Measurements from ENCODE around the gene CFAP65. TPM values are rescaled to one million over a fixed set of nuclear protein-coding genes. Genes with fewer than 3 reads are reported as not detected.

CFAP65 gene
- total and polyA plus RNA-seq, 2 of the 13 experiments (the other 11 are each of a cell fraction or from before 2014, with no cell fraction given) = 0.05 TPM; not detected in 1

DNA sequence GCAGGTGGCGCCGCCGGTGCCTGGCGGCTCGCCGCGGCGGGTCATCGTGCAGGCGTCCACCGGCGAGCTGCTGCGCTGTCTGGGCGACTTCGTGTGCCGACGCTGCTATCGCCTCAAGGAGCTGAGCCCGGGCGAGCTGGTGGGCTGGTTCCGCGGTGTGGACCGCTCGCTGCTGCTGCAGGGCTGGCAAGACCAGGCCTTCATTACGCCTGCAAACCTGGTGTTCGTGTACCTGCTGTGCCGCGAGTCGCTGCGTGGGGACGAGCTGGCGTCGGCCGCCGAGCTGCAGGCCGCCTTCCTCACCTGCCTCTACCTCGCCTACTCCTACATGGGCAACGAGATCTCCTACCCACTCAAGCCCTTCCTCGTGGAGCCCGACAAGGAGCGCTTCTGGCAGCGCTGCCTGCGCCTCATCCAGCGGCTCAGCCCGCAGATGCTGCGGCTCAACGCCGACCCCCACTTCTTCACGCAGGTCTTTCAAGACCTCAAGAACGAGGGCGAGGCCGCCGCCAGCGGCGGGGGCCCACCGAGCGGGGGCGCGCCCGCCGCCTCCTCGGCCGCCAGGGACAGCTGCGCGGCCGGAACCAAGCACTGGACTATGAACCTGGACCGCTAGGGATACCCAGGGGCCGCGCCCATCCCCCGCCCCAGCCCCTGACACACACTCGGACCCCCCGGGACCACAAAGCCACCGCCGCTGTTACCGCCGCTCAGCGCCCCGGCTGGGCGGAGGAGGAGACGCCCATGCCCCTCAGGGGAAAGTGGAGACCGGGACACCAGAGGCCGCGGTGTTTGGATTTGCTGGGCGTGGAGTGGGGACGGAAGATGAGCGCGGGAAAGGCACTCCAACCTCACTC is 80.8 kb downstream of the CFAP65 start:
- Histone ChIP-seq H3K79me2 (ENCODE audit: insufficient read depth, low read length) (no peaks in the 10 kb centered on the region), H3K9ac (ENCODE audit: insufficient read depth, low read depth, low read length) (no peak overlapping the region), H3K4me2 (ENCODE audit: low read depth, low read length) (peak overlapping the region; percentile 79), H3K9me3 (ENCODE audit: low read length) (no peaks in the 10 kb centered on the region), H3K4me3 (replicated peaks in 1 of 3; ENCODE audit: insufficient read depth in 1 of 3, low read depth in 2 of 3, low read length in 3 of 3) (peak overlapping the region in 2 of 3 experiments; percentile 17 to 67; a peak in 2 of 6 replicates), H3K27me3 (ENCODE audit: control insufficient read depth in 1 of 2, insufficient read depth in 2 of 2, low read length in 2 of 2) (peaks cover 11 to 73% of the 10 kb centered on the region in 2 experiments), H3K36me3 (replicated peaks in 1 of 2; ENCODE audit: control insufficient read depth in 1 of 2, insufficient read depth in 2 of 2, low read length in 2 of 2) (no peaks in the 10 kb centered on the region), H4K20me1 (ENCODE audit: insufficient read depth, low read length) (peaks cover 17% of the 10 kb centered on the region; the same call in 1 of the 2 replicates), H3K4me1 (ENCODE audit: insufficient read depth, low read length) (peaks cover 33% of the 10 kb centered on the region), H2AFZ (ENCODE audit: low read length) (no peak overlapping the region), H3K27ac (ENCODE audit: extremely low read length, insufficient read depth, low read length) (no peak overlapping the region)
- 23% methylated on average over 48 of the region's 87 CpGs for WGBS (ENCODE audit: low lambda C conversion rate)
- ChIA-PET CTCF (ENCODE audit: low intra/inter-chr PET ratio, low total read pairs) (no interaction called here), POLR2A (no interaction called here)
- BruUV-seq (replicated peaks) = no TSS peak
- intact Hi-C loops (cut with micrococcal nuclease; ENCODE audit: unreplicated experiment) (no loop called here), in situ Hi-C loops (cut with HindIII; ENCODE audit: extremely low pct_ligation_motif_present, low pct_unique_long_range_greater_than_20kb) (no loop called here)
- no peak for DNase-seq (ENCODE audit: low spot score)
- no peak for FAIRE-seq
- ATAC-seq = no peak
- TF ChIP-seq ZNF777 (CRISPR knock-in tag; IDR thresholded peaks at IDR 0.05) (0 out of 2 replicates have a peak, but pooled peaks have one; percentile 9), YY1 (IDR thresholded peaks at IDR 0.05; ENCODE audit: insufficient read depth, insufficient replicate concordance, low read depth, low read length) (peak; percentile 6), MXI1 (IDR thresholded peaks at IDR 0.05; ENCODE audit: borderline replicate concordance, low read depth, low read length) (no peak), HNRNPH1 (optimal IDR thresholded peaks at IDR 0.05; ENCODE audit: low read depth, low read length) (no peak), CAMTA2 (CRISPR knock-in tag; IDR thresholded peaks at IDR 0.05; ENCODE audit: borderline replicate concordance) (0 out of 2 replicates have a peak, but pooled peaks have one; percentile 24), HNF4G (IDR thresholded peaks at IDR 0.05; ENCODE audit: borderline replicate concordance, low read depth, low read length) (peak; percentile 20; the same call in 1 of the 2 replicates), HNF4G (CRISPR knock-in tag; IDR thresholded peaks at IDR 0.05; ENCODE audit: borderline replicate concordance, low read depth) (no peak), NR2F2 (IDR thresholded peaks at IDR 0.05; ENCODE audit: borderline replicate concordance, low read depth) (no peak), SMC3 (IDR thresholded peaks at IDR 0.05; ENCODE audit: low read length) (no peak), ZIK1 (CRISPR knock-in tag; IDR thresholded peaks at IDR 0.05; ENCODE audit: borderline replicate concordance, low read depth) (no peak), ZNF264 (CRISPR knock-in tag; IDR thresholded peaks at IDR 0.05) (no peak), DR1 (CRISPR knock-in tag; IDR thresholded peaks at IDR 0.05) (no peak), DNMT1 (CRISPR knock-in tag; IDR thresholded peaks at IDR 0.05) (0 out of 2 replicates have a peak, but pooled peaks have one; percentile 65), RBM22 (optimal IDR thresholded peaks at IDR 0.05; ENCODE audit: low read length) (no peak), GPN1 (CRISPR knock-in tag; IDR thresholded peaks at IDR 0.05; ENCODE audit: borderline replicate concordance) (no peak)
- TF ChIP-seq, protein P1, sequence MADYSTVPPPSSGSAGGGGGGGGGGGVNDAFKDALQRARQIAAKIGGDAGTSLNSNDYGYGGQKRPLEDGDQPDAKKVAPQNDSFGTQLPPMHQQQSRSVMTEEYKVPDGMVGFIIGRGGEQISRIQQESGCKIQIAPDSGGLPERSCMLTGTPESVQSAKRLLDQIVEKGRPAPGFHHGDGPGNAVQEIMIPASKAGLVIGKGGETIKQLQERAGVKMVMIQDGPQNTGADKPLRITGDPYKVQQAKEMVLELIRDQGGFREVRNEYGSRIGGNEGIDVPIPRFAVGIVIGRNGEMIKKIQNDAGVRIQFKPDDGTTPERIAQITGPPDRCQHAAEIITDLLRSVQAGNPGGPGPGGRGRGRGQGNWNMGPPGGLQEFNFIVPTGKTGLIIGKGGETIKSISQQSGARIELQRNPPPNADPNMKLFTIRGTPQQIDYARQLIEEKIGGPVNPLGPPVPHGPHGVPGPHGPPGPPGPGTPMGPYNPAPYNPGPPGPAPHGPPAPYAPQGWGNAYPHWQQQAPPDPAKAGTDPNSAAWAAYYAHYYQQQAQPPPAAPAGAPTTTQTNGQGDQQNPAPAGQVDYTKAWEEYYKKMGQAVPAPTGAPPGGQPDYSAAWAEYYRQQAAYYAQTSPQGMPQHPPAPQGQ (CRISPR knock-in tag; IDR thresholded peaks at IDR 0.05; ENCODE audit: borderline replicate concordance) = no peak
- TF ChIP-seq, protein P2, sequence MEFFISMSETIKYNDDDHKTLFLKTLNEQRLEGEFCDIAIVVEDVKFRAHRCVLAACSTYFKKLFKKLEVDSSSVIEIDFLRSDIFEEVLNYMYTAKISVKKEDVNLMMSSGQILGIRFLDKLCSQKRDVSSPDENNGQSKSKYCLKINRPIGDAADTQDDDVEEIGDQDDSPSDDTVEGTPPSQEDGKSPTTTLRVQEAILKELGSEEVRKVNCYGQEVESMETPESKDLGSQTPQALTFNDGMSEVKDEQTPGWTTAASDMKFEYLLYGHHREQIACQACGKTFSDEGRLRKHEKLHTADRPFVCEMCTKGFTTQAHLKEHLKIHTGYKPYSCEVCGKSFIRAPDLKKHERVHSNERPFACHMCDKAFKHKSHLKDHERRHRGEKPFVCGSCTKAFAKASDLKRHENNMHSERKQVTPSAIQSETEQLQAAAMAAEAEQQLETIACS (CRISPR knock-in tag; IDR thresholded peaks at IDR 0.05) = no peak
- TF ChIP-seq, protein P3, sequence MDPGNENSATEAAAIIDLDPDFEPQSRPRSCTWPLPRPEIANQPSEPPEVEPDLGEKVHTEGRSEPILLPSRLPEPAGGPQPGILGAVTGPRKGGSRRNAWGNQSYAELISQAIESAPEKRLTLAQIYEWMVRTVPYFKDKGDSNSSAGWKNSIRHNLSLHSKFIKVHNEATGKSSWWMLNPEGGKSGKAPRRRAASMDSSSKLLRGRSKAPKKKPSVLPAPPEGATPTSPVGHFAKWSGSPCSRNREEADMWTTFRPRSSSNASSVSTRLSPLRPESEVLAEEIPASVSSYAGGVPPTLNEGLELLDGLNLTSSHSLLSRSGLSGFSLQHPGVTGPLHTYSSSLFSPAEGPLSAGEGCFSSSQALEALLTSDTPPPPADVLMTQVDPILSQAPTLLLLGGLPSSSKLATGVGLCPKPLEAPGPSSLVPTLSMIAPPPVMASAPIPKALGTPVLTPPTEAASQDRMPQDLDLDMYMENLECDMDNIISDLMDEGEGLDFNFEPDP (CRISPR knock-in tag; conservative IDR thresholded peaks at IDR 0.05) = no peak
- TF ChIP-seq, protein P4, sequence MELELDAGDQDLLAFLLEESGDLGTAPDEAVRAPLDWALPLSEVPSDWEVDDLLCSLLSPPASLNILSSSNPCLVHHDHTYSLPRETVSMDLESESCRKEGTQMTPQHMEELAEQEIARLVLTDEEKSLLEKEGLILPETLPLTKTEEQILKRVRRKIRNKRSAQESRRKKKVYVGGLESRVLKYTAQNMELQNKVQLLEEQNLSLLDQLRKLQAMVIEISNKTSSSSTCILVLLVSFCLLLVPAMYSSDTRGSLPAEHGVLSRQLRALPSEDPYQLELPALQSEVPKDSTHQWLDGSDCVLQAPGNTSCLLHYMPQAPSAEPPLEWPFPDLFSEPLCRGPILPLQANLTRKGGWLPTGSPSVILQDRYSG (CRISPR knock-in tag; IDR thresholded peaks at IDR 0.05) = no peak

Data from HepG2 (cell line).